ENCODE results near the gene CCDC159. TPM values are rescaled to one million over a fixed set of nuclear protein-coding genes. Genes with fewer than 3 reads are reported as not detected.

The CCDC159 gene
- polyA plus RNA-seq, 1 donor (not counting 4 experiments of a cell fraction or from before 2014, with no cell fraction given): 6.4 TPM

DNA sequence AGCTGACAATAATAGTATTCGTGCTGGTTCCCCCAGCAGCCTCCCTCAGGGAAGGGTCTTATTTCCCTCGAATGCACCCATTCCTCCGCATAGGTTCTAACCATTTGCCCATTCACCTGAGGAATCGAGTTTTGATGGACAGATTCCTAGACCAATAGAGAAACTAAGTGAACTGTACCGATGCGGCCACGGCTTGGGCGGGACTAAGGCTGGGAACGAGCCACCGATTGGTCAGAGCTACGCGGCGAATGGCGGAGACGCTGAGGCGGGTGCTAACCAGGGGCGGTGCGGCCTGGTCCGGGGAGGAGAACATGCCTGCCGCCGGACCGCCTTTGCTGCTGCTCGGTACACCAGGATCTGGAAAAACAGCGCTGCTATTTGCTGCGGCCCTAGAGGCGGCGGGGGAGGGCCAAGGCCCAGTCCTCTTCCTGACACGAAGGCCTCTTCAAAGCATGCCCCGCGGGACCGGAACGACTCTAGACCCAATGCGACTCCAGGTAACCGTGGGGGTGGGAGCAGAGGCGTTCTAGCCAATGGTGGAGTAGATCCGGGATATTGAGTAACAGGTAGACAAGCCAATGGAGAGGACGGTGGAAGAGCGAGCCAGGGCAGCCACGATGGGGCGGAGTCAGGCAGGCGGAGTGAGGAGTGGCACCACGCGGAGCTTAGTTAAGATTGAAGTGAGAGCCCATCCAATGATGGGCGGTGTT, 28.3 kb downstream of the CCDC159 start, which contains the start of gene SWSAP1:
SWSAP1 (plus strand) TSS at position 234 of the 710 bp plus-strand sequence; CDS start at position 249, 15 bp downstream.
- Histone ChIP-seq H3K4me2 (ENCODE audit: control insufficient read depth, extremely low read depth, insufficient read depth, low read depth, low read length) (peak within 1 kb of the TSS; percentile 88), H3K27ac (ENCODE audit: control insufficient read depth, insufficient read depth, low read length) (peak within 1 kb of the TSS; percentile 94), H3K79me2 (ENCODE audit: control insufficient read depth, insufficient read depth, low read length) (peaks cover 4% of the 10 kb centered on the region), H3K9me1 (ENCODE audit: control insufficient read depth, extremely low read depth, insufficient read depth, low read length) (peaks cover 7% of the 10 kb centered on the region), H3K4me1 (ENCODE audit: control insufficient read depth, extremely low read depth, insufficient read depth, low read length) (peaks cover 35% of the 10 kb centered on the region), H4K20me1 (ENCODE audit: control insufficient read depth, extremely low read depth, insufficient read depth, low read length) (no peaks in the 10 kb centered on the region), H3K9me3 (ENCODE audit: control insufficient read depth, low read depth, low read length) (no peaks in the 10 kb centered on the region), H3K36me3 (ENCODE audit: control insufficient read depth in 2 of 2, extremely low read depth in 1 of 2, insufficient read depth in 2 of 2, low read length in 2 of 2) (no peaks in the 10 kb centered on the region), H3K9ac (ENCODE audit: control insufficient read depth, extremely low read depth, insufficient read depth, low read length) (peak within 1 kb of the TSS; percentile 94), H3K4me3 (ENCODE audit: control insufficient read depth in 2 of 3, extremely low read depth in 1 of 3, insufficient read depth in 2 of 3, low read depth in 1 of 3, low read length in 3 of 3) (peak within 1 kb of the TSS; percentile 64 to 82 (median 81)), H2AFZ (ENCODE audit: control insufficient read depth, low read length) (peak within 1 kb of the TSS; percentile 87), H3K27me3 (ENCODE audit: control insufficient read depth, extremely low read depth, insufficient read depth, low read length) (no peaks in the 10 kb centered on the region)
- TF ChIP-seq, protein P1, sequence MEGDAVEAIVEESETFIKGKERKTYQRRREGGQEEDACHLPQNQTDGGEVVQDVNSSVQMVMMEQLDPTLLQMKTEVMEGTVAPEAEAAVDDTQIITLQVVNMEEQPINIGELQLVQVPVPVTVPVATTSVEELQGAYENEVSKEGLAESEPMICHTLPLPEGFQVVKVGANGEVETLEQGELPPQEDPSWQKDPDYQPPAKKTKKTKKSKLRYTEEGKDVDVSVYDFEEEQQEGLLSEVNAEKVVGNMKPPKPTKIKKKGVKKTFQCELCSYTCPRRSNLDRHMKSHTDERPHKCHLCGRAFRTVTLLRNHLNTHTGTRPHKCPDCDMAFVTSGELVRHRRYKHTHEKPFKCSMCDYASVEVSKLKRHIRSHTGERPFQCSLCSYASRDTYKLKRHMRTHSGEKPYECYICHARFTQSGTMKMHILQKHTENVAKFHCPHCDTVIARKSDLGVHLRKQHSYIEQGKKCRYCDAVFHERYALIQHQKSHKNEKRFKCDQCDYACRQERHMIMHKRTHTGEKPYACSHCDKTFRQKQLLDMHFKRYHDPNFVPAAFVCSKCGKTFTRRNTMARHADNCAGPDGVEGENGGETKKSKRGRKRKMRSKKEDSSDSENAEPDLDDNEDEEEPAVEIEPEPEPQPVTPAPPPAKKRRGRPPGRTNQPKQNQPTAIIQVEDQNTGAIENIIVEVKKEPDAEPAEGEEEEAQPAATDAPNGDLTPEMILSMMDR (optimal IDR thresholded peaks at IDR 0.05 in 1 of 3, IDR thresholded peaks at IDR 0.05 in 1 of 3, conservative IDR thresholded peaks at IDR 0.05 in 1 of 3; ENCODE audit: extremely low read depth in 1 of 3, insufficient read depth in 2 of 3, low read length in 3 of 3): no peak
- no peak for TF ChIP-seq EZH2 (IDR thresholded peaks at IDR 0.05; ENCODE audit: low read length)
- FAIRE-seq (peak; percentile 83), DNase-seq (ENCODE audit: low read depth, low spot score) (peak; percentile 96)
- dilution Hi-C loops (cut with MboI; ENCODE audit: extremely low pct_ligation_motif_present, low sequenced_read_pairs): no loop called here

DNA sequence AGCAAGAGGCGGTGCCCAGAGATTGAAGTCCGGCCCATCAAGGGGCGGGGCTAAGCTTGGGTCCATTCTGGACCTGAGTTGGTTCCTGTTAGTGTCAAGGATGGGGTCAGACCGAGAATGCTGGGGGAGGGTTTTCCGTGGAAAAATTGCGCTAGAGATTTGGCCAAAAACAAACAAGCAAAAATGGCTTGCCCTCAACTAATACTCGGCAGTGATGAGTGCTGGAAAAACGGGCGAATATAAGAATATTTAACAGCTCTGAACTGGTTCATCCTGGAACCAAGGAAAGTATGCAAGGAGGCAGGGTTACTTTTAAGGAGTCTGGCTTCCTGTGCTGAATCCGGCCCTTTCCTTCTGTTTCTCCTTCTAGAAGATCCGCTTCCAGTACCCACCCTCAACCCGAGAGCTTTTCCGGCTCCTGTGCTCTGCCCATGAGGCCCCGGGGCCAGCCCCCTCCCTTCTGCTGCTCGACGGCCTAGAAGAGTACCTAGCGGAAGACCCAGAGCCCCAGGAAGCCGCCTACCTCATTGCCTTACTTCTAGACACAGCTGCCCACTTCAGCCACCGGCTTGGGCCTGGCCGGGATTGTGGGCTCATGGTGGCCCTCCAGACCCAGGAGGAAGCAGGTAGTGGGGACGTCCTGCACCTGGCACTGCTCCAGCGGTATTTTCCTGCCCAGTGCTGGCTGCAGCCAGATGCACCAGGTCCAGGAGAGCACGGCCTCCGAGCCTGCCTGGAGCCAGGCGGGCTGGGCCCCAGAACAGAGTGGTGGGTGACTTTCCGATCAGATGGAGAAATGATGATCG, 29.0 kb downstream of the CCDC159 start:
- peak overlapping the region; percentile 94 for H3K27ac ChIP-seq (ENCODE audit: control insufficient read depth, insufficient read depth, low read length)
- no peaks in the 10 kb centered on the region for H3K9me3 ChIP-seq (ENCODE audit: control insufficient read depth, low read depth, low read length)
- dilution Hi-C loops (cut with MboI; ENCODE audit: extremely low pct_ligation_motif_present, low sequenced_read_pairs): no loop called here
- TF ChIP-seq, protein P1 (optimal IDR thresholded peaks at IDR 0.05 in 1 of 3, IDR thresholded peaks at IDR 0.05 in 1 of 3, conservative IDR thresholded peaks at IDR 0.05 in 1 of 3; ENCODE audit: extremely low read depth in 1 of 3, insufficient read depth in 2 of 3, low read length in 3 of 3): no peak
- TF ChIP-seq EZH2 (IDR thresholded peaks at IDR 0.05; ENCODE audit: low read length): no peak
- peak overlapping the region; percentile 94 for H3K9ac ChIP-seq (ENCODE audit: control insufficient read depth, extremely low read depth, insufficient read depth, low read length)
- H3K36me3 ChIP-seq (ENCODE audit: control insufficient read depth in 2 of 2, extremely low read depth in 1 of 2, insufficient read depth in 2 of 2, low read length in 2 of 2): no peaks in the 10 kb centered on the region
- FAIRE-seq (no peak), DNase-seq (ENCODE audit: low read depth, low spot score) (no peak)
- peak overlapping the region; percentile 47 to 82 (median 81) for H3K4me3 ChIP-seq (ENCODE audit: control insufficient read depth in 2 of 3, extremely low read depth in 1 of 3, insufficient read depth in 2 of 3, low read depth in 1 of 3, low read length in 3 of 3)
- peak overlapping the region; percentile 88 for H3K4me2 ChIP-seq (ENCODE audit: control insufficient read depth, extremely low read depth, insufficient read depth, low read depth, low read length)
- no peaks in the 10 kb centered on the region for H3K27me3 ChIP-seq (ENCODE audit: control insufficient read depth, extremely low read depth, insufficient read depth, low read length)
- H3K4me1 ChIP-seq (ENCODE audit: control insufficient read depth, extremely low read depth, insufficient read depth, low read length): peaks cover 39% of the 10 kb centered on the region
- peaks cover 4% of the 10 kb centered on the region for H3K79me2 ChIP-seq (ENCODE audit: control insufficient read depth, insufficient read depth, low read length)
- H4K20me1 ChIP-seq (ENCODE audit: control insufficient read depth, extremely low read depth, insufficient read depth, low read length): no peaks in the 10 kb centered on the region
- H3K9me1 ChIP-seq (ENCODE audit: control insufficient read depth, extremely low read depth, insufficient read depth, low read length): peaks cover 7% of the 10 kb centered on the region
- peak overlapping the region; percentile 73 for H2AFZ ChIP-seq (ENCODE audit: control insufficient read depth, low read length)

Data from keratinocyte (primary cell).